NOMO-1 (cell line): ENCODE results near the gene HSCB.
A peak's percentile ranks its signal among the peaks of the same experiment; 100 is the strongest.
"Not testable (repeated sequence)": the region's sequence is repeated elsewhere in the genome, so short reads cannot be mapped to it uniquely, and the experiment has no call there.

ENCODE experiments used
- DNase-seq, 2 experiments: peaks; one replicate each; lab custom pipeline; 2025; ENCODE audit not compliant: unreplicated experiment in 2 of 2; lab: John Stamatoyannopoulos, UW

HSCB gene

GRCh38 chr22:28741785-28742561 is at the start of gene HSCB, which contains the start of gene CHEK2:
TSS of gene HSCB (plus strand) at chr22:28742039. CDS start at chr22:28742096, 57 bp downstream.
TSS of gene CHEK2 (minus strand) at chr22:28741820. CDS start at chr22:28734721, 7,099 bp downstream.
- peak; percentile 98 for DNase-seq

GRCh38 chr22:28693041-28693760 is 48.6 kb upstream of the HSCB start:
- DNase-seq, result not testable (repeated sequence)

GRCh38 chr22:28702891-28703290 is 38.9 kb upstream of the HSCB start:
- no peak for DNase-seq

- no peak for DNase-seq
Observed at GRCh38 chr22:28703436-28703835, 38.4 kb upstream of the HSCB start.

GRCh38 chr22:28706845-28707244 is 35.0 kb upstream of the HSCB start:
- no peak for DNase-seq

- no peak for DNase-seq
Observed at GRCh38 chr22:28710107-28710506, 31.7 kb upstream of the HSCB start.

GRCh38 chr22:28710576-28711191 is 31.2 kb upstream of the HSCB start:
- DNase-seq, result no peak

- DNase-seq, result no peak
Observed at GRCh38 chr22:28711341-28711740, 30.5 kb upstream of the HSCB start.

GRCh38 chr22:28711820-28712777 is 29.7 kb upstream of the HSCB start:
- peak in 1 of 2 experiments; percentile 47 for DNase-seq

GRCh38 chr22:28714043-28714628 is 27.7 kb upstream of the HSCB start:
- no peak for DNase-seq

- DNase-seq, result no peak
Observed at GRCh38 chr22:28715611-28716010, 26.2 kb upstream of the HSCB start.

GRCh38 chr22:28716686-28717085 is 25.2 kb upstream of the HSCB start:
- DNase-seq, result no peak

GRCh38 chr22:28718044-28718443 is 23.8 kb upstream of the HSCB start:
- DNase-seq, result no peak

GRCh38 chr22:28728002-28728401 is 13.8 kb upstream of the HSCB start:
- DNase-seq, result no peak

GRCh38 chr22:28728621-28729313 is 13.1 kb upstream of the HSCB start:
- no peak for DNase-seq

GRCh38 chr22:28730179-28730578 is 11.7 kb upstream of the HSCB start:
- no peak for DNase-seq

- no peak for DNase-seq
Observed at GRCh38 chr22:28734393-28734792, 7.4 kb upstream of the HSCB start.

GRCh38 chr22:28736301-28737155 is 5.3 kb upstream of the HSCB start:
- no peak for DNase-seq

GRCh38 chr22:28737701-28738100 is 4.1 kb upstream of the HSCB start:
- no peak for DNase-seq
